ENCODE measurements around the gene CDKN2A.

GRCh38 chr9:21965401-21965951 is 28.7 kb downstream of the CDKN2A start:
- TF ChIP-seq, protein P1, sequence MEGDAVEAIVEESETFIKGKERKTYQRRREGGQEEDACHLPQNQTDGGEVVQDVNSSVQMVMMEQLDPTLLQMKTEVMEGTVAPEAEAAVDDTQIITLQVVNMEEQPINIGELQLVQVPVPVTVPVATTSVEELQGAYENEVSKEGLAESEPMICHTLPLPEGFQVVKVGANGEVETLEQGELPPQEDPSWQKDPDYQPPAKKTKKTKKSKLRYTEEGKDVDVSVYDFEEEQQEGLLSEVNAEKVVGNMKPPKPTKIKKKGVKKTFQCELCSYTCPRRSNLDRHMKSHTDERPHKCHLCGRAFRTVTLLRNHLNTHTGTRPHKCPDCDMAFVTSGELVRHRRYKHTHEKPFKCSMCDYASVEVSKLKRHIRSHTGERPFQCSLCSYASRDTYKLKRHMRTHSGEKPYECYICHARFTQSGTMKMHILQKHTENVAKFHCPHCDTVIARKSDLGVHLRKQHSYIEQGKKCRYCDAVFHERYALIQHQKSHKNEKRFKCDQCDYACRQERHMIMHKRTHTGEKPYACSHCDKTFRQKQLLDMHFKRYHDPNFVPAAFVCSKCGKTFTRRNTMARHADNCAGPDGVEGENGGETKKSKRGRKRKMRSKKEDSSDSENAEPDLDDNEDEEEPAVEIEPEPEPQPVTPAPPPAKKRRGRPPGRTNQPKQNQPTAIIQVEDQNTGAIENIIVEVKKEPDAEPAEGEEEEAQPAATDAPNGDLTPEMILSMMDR (IDR thresholded peaks at IDR 0.05), result peak; percentile 24
- no peak for TF ChIP-seq EZH2 (IDR thresholded peaks at IDR 0.05; ENCODE audit: borderline replicate concordance, insufficient read depth, low read depth, low read length, poor library complexity, severe bottlenecking)
